Measurements from ENCODE around the gene MARCHF10.

Gene MARCHF10

DNA sequence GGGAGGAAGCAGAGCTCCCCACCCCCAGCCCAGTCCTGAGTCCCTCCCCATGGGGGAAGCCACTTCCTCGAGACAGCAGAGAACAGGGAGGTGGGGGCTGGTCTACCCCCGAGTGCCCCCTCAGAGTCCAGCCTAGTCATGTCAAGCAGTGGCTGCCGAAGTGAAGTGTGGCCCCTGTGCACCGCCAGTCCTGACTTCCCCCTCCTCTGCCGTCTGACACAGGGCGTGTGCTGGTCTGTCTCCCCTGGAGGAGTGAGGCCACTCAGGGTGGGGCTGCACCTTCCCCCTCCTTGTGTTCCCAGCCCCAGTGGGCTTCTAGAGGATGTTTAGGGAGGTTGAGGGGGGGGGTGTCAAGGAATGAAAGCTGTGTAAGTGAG lies 133.8 kb downstream of the MARCHF10 start:
- DNase-seq = no peak

DNA sequence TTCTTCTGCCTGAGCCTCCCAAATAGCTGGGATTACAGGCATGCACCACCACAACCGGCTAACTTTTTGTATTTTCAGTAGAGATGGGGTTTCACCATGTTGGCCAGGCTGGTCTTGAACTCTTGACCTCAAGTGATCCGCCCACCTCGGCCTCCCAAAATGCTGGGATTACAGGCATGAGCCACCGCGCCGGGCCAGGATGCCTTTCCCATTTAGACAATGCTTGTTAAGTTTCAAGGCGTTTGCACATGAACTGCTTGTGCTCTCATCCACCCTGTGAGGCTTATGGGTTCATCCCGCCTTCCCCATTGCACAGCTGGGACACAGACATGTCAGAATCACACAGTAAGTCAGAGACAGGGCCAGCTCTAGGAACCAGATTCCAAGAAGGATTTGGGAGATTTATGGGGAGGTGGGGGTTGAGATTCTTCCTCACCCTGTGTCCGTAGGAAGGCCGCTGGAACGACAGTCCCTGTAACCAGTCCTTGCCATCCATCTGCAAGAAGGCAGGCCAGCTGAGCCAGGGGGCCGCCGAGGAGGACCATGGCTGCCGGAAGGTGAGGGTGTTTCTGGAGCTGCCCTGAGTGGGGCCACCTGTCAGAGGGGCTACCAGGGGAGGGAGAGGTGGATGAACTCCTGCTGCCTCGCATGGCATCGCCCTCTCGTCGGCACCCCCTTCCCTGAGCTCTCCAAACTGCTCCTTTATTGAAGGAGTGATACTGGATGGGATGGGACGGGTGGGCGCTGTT lies 134.3 kb downstream of the MARCHF10 start:
- no peak for DNase-seq

DNA sequence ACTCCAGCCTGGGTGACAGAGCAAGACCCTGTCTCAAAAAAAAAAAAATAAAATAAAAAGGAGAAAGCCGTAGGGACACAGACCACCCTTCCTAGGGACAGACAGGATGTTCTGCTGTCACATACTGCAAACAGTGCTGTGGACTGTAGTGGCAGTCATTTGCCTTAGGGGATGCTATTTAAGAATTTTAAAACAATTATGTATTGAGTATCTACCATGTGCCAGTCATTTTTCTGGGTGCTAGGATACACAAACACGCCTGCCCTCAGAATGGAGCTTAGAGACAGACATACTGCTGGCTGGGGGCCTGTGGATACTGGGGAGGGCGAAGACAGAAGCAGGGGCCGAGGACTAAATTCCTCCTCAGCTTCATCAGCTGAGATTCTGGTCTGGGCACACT lies 135.2 kb downstream of the MARCHF10 start:
- no peak for DNase-seq

DNA sequence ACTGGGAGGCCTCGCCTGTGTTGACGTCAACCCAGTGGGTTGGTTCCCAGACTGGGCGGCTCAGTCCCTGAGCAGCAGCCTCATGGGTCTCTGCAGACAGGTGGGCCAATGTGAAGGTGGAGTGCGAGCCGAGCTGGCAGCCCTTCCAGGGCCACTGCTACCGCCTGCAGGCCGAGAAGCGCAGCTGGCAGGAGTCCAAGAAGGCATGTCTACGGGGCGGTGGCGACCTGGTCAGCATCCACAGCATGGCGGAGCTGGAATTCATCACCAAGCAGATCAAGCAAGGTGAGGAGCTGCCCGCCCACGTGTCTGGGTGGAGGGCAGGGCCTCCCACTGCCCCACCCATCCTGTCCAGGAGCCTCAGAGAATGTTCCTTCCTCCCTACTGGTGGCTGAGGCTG lies 136.6 kb downstream of the MARCHF10 start:
- no peak for DNase-seq

DNA sequence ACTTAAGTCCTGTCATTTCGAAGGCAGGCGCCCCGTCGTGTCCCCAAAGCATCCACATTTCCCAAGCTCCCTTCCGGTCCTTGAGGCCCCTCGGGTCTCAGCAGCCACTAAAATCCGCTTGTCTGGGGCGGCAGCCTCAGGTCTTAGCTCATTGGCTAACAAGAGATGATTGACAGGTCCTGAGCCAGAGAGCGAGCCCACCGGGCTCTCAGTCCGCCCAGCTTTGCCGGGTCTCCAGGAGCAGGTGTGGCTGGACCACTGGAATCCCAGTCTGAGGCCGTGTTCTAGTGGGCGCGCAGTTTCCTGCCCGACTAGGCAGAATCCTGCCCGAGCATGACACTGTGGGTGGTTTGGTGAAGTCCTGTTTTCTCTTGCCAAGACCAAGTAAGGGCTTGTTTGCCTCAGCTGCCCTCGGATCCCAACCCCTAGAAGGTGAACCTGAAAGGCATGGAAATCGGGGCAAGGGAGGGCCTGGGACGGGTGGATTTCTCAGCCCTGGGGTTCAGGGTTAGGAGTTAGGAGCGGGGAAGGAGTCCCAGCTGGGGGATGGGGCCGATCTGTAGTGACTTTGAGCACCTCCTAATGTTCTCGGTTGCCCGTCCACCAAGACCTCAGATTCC lies 137.8 kb downstream of the MARCHF10 start:
- no peak for DNase-seq

DNA sequence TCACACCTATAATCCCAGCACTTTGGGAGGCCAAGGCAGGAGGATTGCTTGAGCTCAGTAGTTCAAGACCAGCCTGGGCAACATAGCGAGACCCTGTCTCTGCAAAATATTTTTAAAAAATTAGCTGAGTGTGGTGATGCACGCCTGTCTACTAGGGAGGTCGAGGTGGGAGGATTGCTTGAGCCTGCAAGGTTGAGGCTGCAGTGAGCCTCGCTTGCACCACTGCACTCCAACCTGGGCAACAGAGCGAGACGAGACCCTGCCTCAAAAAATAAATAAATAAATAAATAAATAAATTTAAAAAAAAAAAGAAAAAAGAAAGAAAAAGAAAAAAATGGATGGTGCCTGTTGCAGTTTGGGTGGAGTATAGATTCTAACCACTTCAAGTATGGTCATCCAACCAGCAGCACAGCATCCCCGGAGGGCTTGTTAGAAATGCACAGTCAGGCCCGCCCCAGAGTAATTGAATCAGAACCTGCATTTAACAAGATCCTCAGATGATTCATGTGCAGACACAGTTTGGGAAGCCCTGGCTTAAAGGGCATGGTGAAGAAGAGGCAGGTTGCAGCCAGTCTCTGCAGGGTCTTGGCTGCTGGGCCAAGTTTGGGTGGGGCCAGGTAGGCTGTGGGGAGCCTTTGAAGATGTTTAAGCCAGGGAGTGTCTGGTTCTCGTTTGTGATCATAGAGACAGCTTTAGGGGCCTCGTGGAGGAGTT lies 139.9 kb downstream of the MARCHF10 start:
- DNase-seq = no peak

DNA sequence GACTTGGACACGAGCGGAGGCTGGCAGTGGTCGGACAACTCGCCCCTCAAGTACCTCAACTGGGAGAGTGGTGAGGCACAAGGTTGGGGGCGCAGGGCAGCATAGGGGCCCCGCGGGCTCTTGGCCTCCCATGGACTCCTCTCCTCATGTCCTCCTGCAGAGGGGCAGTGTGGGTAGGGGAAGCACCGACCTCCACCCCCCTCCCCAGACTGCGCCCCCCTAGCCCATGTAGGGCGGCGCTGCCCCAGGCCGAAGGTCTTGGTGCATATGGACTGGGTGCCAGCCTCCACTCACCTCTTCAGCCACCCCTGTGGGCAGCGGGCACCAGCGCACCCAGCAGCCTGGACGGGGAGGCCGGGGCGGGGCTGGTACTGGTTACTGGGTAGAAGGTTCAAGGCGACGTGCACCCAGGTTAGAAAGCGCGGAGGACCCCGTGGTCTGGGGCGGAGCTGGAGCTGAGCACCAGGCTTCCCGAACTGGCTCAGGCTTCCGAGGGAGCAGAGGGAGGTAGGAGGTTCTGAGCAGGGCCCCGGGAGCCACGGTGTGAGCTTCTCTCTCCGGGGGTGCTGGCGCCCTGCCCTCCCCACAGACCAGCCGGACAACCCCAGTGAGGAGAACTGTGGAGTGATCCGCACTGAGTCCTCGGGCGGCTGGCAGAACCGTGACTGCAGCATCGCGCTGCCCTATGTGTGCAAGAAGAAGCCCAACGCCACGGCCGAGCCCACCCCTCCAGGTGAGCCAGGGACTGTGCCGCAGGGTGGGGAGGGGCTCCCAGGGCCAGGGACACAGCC lies 141.1 kb downstream of the MARCHF10 start:
- DNase-seq = no peak

DNA sequence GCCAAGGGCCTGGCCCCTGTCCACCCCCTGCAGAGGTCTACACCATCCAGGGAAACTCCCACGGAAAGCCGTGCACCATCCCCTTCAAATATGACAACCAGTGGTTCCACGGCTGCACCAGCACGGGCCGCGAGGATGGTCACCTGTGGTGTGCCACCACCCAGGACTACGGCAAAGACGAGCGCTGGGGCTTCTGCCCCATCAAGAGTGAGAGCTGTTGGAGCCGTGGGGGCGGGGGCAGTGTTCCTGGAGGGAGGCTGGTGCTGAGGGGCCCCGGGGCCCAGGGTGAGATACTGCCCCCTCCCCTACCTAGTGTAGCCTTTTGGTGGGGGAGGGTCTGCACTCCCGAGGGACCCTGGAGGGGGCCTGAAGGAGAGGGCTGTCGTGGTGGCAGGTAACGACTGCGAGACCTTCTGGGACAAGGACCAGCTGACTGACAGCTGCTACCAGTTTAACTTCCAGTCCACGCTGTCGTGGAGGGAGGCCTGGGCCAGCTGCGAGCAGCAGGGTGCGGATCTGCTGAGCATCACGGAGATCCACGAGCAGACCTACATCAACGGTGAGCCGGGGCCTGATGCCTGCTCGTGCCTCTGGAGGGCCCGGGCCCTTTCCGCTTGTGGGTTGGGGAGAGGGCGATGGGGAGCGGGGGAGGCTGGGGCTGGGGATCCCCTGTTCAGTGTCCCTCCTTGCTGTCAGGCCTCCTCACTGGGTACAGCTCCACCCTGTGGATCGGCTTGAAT lies 141.9 kb downstream of the MARCHF10 start:
- DNase-seq = no peak

DNA sequence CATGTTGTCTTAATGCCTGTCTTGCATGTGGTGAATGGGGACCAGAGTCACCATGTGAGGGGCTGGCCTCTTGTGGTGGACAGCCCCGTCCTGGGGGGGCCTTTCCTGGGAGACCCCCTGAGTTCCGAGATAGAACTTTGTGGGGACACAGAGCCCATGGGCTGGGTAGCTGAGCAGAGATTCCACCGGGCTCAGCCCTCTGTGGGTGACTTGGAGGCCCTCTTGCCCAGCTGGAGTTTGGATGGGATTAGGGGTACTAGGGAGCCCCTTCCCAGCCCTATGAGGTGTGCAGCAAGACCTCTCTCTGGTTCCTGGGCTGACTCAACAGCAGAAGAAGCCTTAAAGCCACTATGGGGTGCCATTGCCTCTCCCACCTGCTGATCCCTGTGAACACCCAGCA lies 142.5 kb downstream of the MARCHF10 start:
- no peak for DNase-seq

DNA sequence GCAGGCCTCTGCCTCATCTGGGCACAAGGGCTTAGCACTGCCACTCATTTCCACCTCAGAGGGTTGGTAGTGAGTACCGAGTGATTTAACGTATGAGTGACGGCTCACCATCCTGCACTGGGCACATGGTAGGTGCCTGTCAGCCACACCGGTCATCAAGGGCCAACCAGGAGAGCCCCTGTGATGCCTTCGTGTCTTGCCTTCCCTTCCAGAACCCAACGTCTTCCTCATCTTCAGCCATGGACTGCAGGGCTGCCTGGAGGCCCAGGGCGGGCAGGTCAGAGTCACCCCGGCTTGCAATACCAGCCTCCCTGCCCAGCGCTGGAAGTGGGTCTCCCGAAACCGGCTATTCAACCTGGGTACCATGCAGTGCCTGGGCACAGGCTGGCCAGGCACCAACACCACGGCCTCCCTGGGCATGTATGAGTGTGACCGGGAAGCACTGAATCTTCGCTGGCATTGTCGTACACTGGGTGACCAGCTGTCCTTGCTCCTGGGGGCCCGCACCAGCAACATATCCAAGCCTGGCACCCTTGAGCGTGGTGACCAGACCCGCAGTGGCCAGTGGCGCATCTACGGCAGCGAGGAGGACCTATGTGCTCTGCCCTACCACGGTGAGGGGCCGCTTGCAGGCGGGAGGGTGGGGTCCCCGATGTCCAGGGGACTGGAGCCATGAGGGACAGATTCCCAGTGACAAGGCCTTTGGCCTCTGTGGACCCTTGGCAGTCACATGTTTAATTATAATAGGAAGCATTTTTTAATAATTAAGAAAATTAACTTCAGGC lies 143.6 kb downstream of the MARCHF10 start:
- DNase-seq = no peak

DNA sequence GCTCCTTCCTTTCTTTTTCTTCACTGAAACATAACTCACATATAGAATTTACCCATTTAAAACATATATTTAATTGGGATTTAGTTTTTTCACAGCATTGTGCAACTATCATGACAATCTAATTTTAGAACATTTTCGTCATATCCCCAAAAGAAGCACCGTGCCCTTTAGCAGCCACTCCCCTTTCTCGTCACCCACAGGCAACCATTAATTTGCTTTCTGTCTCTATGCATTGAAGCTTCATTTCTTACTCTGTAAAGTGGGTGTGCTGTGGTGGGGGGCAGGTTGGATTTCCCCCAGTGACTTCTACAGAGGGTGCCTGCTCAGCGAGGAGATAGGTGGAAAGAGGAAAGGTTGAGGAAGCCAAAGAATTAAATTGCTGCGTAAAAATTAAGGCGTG lies 144.8 kb downstream of the MARCHF10 start:
- no peak for DNase-seq

DNA sequence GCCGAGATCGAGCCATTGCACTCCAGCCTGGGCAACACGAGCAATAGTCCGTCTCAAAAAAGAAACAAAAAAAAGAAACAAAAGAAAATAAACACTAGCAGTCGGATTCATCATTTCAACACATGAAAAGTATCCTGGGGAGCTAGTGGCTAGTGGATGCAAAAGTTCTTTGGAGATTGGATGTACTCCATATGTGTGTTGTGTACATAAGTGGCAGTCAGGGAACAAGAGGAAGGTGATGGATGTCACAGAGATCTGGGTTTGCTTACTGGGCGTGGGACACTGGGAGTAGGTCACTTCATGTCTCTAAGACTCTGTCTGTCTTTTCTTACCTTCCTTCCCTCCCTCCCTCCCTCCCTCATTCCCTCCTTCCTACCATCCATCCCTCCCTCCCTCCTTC lies 145.3 kb downstream of the MARCHF10 start:
- no peak for DNase-seq

DNA sequence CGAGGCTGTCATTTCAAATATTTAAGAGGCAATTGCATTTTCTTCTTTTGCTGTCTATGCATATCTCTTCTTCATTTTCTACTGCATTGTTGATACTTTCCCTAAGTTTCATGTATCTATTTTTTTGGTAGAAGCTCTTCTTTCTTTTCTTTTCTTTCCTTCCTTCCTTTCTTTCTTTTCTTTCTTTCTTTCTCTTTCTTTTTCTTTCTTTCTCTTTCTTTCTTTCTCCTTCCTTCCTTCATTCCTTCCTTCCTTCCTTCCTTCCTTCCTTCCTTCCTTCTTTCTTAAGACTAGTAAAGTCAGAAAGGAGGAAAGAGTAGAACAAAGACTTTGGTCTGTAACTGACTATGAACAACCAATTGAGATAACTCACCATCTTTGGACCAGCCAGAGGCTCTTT lies 146.8 kb downstream of the MARCHF10 start:
- DNase-seq = no peak

DNA sequence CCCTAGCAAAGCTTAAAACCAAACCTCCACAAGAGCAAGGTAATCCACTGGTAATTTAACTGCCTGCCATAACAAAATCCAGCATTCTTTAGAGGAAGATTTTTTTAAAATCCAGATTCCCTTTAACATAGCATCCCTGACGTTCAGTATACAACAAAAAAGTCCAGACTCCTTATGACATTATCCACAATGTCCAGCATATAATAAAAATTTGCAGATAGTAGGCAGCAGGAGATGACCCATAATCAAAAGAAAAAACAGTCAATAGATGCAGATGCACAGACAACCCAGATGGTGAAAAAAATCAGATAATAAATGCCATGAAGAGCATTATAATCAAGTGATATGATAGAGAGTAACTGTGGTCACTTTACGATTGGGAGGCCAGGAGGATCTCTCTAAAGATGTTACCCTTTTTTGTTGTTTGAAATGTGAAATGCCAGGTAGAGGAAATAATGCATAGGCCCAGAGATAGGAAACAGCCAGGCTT lies 147.4 kb downstream of the MARCHF10 start:
- DNase-seq = no peak

DNA sequence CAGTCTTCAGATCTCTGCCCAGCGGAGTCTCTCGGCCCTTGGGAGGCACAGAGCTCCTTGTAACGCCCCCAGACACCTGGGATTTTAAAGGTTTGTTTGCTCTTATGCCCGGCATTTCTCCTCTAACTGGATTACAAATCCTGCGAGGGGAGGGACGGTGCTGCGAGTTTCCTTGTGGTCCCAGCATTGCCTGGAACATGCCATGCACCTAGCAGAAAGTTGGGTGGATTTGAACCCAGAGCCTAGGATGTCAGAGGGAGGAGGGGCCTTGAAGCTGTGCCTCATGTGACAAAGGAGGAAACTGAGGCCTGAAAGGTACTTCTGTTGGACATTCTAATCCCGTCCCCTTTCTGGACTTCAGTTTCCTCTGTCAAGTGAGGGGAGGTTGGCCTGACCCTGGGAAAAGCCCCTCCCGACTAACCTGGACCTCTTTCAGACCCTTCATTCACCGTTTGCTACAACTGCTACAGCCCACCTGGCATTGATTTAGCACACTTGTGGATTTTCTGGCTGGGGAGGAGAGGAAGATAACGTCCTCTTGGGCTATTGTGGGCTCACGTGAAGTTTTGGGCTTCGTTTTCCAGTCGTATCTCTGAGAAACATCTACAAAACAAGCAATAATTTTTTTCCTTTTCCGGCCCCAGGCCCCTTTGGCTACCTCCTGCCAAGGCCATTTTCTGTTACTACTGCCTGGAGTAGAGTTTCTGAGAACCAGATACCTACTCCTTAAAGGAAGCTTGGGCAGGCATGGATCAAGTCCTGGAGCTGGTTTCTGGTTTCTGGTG lies 149.8 kb downstream of the MARCHF10 start:
- DNase-seq = no peak

DNA sequence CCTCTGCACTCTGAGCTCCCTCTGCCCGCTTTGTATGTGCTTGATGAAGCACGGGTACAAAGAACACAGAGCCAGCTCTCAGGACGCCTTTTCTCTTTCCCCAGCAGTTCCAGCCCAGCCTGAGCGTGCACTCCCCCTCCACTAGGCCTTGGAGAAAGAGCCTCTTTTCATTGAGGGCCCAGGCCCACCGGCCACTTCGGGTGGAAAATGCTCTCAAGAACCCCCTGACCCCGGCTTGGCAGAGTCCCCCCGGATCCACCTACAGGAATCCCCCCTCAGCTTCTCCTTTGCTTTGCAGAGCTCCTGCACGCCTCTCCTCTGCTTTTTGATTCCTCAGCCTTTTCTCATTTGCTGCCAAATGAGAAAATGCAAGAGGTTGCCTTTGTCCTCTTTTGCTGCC lies 150.4 kb downstream of the MARCHF10 start:
- DNase-seq = no peak

DNA sequence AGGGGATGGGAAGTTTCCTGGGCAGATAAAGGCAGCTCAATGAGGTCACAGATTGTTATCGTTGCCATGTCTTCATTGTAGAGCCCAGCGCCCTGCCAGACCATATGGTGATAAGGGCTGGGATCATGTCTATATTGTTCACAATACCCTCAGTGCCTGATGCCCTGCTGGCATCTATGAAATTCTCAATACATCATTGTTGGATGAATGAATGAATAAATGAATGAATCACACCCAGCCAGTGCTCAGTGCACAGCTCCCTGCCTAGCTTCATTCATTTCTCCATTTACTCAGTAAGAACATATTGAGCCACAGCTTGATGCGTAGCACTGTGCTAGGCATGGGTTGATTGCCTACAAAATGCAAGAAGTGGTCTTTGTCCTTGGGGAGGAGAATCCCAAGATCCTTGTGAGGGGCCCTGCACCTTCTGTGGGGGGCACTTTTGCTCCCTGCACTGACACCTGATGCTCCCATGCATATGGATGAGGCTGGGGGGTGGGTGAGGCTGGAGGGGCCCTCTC lies 150.9 kb downstream of the MARCHF10 start:
- no peak for DNase-seq

DNA sequence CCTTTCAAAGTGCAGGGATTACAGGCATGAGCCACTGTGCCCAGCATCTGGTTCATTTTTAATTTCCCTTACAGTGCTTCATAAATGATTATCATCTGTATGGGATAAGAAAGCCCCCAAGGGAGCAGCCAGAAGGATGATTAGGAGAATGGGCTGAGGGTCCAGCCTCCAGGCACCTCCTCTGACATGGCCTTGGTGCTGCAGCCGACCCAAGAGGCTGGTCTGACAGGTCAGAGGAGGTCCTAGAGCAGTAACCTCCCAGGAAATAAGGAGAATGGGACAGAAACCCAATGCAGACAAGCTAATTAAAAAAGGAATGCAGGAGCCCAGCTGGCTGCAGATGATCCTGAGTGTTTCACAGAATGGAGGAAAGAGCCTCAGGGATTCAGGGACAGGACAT lies 151.7 kb downstream of the MARCHF10 start:
- no peak for DNase-seq

DNA sequence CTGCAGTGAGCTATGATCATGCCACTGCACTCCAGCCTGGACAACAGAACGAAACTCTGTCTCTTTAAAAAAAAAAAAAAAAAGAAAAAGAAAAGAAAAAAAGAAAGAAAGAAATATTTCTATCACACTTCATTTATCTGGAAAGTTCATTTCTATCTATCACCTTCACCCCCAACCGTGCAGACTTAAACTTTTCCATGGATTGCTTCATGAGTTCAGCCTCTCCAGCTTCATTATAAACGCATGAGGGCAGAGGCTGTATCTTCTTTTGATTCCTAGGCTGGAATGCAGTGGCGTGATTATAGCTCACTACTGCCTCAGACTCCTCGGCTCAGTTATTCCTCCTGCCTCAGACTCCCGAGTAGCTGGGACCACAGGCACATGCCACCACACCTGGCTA lies 152.5 kb downstream of the MARCHF10 start:
- DNase-seq = no peak

Data from NCI-H187 (cell line).